CD4-positive, alpha-beta T cell treated with Interleukin-21 for 1 hour (primary cell): ENCODE data around the gene DSCAML1.
"Not testable (repeated sequence)": the region's sequence is repeated elsewhere in the genome, so short reads cannot be mapped to it uniquely, and the experiment has no call there.

Experiments
- DNase-seq: peaks from one replicate; pipeline ENCODE4 v3.0.0-alpha.2; 2020

Gene DSCAML1

DNA sequence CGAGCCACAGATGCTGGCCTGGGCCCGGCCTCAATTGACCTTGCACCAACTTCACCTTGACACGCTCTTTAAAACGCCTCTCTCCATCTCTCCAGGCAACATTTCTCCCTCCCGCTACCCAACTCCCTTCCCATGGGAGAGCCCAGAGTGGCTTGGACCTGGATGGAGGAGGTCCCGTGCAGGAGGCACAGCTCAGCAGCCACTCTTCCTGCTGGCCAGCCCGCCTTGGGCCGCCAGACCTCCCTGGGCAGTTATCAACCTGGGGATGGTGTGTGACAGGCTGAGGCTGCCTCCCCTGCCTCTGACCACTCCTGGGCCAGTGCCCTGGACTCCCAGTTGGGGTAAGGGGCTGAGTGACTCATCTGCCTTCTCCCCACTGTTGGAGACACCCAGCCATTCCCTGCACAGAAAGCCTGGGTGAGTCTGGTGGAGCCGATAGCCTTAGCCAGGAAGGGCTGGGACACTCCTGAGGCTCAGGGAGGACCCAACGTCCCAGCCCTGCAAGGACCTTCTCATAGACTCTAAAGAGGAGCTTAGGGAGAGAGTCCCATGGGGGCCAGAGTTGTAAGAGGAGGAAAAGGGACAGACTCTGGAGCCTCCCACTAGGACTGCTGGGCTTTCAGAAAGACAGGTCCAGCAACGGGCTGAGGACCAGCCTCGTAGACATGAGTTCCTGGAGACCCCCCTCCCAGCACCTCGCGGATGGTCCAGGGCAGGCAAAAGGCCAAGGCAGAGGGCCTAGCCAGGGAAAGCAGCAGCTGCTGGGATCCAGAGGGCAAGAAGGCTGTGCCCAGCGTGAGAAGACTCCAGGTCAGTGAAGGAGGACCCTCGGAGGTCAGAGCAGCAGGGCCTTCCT is 337.7 kb downstream of the DSCAML1 start:
- DNase-seq = no peak

DNA sequence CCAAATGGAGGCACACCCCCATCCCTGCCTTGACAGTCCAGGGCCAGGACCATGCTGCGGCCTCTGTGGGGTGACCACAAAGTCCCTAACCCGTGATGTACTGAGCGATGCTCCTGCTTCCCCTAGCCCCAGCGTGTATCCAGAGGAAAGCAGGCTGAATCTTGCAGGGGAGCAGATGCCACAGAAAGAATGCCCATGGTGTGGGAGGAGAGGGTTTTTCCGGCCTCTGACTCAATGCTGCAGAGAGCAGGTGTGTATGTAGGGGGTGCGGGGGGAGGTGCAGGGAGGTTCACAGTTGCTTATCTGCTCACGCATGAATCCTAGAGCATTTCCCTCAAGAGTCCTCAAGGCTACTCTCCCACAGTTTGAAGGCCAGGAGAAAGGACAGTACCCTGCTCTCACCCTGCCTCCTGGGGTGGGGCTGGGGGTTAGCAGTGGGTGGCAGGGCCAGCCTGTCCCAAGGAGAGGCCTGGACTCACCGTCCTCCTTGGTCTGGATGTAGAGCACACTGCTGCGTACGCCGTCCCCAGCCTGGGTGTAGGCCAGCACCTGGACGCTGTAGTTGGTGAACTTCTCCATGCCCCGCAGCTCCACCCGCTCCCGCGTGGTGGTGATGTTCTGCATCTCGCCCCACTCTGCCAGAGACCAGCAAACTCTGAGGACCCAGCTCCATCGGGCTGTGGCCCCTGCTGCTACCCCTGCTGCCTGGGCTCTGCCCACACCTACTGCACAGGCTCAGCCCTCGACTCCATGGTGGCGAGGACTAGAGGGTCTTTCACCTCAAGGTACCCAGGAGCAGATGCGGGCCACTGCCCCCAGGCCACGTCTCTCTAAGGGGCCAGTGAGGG is 338.5 kb downstream of the DSCAML1 start:
- no peak for DNase-seq

DNA sequence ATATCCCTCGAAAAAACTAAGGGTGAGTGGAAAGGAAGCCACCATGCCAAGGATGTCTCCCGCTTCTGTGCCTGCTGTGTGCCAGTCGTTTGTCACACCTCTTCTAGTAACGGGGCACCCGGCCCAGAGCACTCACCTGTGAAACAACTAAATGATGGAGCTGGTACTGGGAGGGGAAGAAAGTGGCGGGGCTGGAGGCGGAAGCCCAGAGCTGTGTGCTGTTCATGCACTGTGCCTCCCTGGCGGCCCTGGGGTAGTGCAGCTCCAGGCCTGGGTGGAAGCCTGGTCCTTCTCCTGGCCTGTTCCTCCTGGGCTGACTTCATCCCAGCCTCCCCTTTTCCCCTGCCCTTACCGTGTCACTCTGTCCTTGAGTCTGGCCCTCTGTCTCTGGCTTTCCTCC is 339.2 kb downstream of the DSCAML1 start:
- no peak for DNase-seq

DNA sequence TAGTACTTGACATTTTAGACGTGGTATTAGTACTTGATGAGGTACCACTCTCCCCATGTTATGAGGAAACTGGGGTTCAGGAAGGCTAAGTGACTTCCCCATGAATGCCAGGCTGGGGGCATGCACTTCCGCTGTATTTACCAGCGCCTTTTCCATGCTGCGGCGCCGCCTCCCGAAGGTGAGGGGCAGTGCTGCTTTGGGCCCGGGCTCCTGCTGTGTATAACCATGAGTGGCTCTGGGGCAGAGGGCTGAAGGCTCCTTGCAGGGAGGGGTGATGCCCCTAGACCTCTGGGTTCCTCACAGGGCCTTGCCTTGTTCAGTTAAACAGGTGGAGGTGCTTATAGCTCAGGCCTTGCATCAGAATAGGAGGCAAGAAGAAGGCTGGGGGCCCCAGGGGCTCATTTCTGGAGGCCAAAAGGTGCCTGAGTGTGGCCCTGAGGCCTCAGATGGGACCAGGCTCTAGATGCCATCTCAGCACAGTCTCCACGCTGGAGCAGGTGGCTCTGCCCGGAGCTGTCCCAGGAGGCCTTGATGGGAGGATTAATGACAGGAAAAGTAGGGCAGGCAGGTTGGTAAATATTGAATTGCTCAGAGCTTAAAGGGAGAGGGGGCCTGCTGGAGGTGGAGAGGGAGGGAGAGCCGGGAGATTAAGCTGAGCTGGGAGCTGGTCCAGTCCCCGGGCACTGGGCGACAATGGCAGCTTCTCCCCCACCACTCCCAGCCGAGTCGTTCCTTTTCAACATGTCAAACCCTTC is 339.8 kb downstream of the DSCAML1 start:
- no peak for DNase-seq

DNA sequence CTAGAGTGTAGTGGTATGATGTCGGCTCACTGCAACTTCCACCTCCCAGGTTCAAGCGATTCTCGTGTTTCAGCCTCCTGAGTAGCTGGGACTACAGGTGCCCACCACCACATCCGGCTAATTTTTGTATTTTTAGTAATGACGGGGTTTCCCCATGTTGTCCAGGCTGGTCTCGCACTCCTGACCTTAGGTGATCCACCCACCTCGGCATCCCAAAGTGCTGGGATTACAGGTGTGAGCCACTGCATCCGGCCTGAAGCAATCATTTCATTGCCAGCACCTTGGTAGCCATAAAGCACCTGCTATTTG is 340.3 kb downstream of the DSCAML1 start:
- DNase-seq = not testable (repeated sequence)

DNA sequence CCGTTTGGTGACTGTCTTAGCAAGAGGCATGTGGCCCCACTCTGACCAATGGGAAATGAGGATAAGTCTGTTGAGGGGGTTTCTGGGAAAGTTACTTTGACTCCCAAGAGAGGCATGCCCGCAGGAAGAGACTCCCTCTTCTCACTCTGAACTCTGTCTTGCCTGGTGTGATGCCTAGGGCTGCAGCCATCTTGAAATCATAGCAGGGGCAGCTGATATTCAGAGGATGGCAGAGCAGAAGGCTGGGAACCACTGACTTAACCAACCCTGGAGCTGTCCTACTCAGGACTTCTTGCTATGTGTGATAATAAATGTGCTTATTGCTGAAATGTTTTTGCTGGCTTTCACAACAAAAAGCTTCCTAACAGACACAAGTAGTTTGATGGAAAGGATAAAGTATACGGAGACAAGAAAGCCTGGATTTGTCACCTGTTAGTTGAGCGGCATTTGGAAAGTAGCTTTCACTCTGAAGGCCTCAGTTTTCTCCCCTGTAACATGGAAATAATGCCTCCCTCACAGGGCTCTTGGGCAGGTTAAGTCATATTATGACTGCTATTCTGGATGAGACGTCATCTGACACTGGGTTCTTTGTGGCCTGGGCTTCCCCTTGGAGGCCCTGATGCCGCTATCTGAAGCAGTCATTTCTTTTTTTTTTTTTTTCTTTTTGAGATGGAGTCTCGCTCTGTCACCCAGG is 340.8 kb downstream of the DSCAML1 start:
- DNase-seq = no peak

DNA sequence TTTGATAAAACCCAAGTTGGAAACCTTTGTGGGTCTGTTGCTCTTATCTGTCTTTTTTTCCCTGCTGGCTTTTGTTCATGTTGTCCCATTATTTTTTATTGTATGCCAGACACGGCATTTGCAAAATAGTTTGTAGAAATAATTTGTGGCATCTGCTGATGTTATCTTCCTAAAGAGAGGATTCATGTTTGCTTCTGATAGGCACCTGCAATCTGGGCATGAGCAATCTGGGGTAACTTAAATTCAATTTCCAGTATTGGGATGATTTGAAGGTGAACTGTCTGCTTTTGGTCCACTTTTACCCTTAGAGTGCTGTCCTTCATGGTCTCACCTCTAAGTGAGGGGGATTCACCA is 342.5 kb downstream of the DSCAML1 start:
- DNase-seq = no peak

DNA sequence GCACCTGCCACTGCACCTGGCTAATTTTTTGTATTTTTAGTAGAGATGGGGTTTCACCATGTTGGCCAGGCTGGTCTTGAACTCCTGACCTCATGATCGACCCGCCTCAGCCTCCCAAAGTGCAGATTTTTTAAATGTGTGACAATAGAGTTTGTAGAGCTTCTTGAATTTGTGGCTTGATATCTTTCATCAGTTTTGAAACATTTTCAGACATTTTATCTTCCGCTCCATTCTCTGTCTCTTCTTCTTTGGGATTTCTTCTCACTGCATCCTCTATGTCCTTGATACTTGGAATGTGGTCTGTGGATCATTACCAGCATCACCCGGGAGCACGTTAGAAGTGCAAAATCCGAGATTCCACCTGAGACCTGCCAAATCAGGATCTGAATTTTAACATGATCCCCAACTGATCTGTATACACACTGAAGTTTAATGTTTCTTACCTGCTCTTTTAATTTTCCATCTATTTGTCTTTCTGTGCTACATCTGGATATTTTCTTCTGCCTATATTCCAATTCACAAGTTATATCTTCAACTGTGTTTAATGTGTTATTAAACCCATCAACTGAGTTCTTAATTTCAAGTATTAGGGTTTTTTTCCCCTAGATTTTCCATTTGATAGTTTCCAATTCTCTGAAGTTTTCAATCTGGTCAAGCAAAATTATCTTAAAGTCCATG is 343.0 kb downstream of the DSCAML1 start:
- DNase-seq = no peak

DNA sequence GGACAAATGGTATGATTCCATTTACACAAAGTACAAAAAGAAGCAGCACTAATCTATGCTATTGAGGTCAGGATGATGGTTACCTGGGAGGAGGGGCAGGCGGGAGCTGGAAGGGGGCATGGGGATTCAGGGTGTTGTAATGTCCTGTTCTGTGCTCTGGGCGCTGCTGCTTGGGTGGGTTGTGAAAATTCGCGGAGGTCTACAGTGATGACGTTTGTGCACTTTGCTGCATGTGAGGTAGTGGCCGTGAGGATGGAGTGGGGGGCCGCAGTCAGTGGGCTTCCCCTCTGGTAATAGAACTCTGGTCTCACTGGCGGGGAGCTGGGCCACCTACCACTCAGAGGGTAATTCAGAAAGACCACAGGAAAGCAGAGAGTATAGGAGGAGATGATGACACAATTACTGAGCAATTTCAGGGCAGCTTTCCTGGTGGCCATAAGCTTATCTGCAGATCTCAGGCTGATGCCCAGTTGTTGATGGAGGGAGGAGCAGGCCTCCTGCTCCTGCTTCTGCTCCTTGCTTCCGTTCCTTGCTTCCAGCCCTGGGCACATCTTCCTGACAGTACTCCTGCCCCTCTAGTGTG is 347.8 kb downstream of the DSCAML1 start:
- DNase-seq = no peak

DNA sequence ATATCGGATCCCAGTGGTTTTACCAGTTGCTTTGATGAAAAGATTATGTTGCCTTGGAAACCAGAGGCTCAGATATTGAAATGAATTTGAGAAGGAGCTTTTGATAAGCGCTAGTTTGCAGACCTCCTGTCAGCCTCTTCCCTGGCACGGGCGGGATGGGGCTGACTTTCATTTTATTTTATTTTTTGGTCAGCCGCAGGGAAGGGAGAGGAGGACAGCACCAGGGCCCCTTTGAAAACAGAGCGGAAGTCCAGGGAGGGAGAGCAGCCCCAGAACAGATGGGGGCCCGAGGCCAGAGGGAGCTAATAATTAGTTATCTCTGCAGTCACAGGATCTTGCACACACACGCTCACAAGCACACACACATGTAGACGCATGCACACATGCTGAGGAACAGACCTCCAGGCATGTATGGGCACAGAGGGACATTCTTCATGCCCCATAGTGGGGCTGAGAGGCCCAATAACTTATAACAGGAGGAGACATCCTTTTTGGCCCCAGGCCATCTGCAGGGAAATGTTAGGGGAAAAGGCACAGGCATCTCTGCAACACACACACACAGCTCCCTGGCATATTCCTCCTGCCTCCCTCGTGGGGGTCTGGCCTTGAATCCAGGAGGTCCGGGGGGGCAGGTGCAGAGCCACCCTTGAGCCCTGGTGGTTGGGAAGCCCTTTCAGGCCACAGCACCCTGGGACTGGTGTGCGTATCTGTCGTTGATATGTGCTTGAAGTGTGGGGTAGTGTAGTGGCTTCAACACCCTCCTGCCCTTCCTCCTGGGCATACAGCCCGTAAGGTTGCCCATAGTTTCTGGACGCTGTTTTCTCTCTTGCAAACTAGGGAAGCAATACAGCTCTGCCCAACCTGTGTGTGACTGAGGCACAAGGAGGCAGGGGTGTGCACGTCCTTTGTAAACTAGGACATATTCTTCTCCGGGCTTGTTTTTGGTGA is 352.0 kb downstream of the DSCAML1 start:
- DNase-seq = no peak

DNA sequence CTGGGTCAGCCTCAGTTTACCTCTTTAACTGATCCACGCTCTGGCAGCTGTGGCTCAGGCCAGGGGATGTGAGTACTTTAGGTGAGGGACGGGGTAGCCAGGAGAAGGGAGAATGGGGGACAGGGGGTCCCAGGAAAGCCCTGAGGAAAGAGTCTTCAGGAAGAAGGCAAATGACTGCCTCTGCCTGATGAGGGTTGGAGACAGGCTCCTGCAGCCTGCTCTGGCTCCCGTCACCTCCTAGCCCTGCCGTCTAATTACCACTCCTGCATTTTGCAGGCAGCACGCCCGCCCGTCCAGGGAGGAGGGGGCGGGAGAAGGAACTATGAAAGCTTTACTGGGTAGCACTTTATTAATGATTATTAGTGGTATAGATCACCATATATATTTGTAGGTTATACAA is 352.8 kb downstream of the DSCAML1 start:
- no peak for DNase-seq

DNA sequence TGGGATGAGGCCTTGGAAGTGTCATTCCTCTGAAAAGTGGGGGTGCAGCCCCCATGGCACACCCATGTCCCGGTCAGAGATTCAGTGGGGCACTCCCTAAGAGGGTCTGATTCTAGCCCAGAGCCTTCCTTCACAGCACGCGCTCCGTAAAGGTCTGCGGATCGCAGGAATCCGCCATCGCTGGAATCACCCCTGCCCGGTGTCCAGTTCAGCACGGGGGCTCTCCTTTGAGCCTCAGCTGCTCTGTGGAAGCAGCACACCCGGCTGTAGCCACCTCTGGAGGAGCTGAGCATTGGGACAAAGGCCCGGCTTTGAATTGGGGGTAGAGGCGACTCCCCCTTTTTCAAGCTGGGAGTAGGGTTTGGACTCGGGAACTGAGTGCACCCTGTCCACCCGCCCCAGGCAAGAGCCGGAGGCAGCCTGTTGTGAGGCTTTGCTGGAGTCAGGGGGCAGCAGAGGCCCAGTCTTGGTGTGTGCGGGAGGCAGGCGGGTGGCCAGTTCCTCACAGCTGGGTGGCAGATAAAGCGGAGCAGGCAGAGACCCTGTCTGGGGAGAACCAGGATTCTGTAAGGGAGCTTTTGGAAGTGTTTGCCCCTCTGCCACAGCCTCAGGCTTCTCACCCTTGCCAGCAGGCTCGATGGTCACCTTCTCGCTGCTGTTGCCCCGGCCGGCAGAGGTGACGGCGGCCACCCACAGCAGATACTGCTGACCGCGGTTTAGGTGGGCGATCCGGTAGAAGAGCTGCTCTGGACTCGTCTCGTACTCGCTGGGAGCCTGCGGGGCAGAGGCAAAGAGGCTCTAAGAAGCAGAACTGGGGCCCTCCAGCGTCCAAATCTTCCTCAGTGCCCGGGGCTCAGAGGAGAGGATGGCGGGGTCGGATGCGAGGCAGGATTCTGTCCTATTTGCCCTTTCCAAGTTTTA is 353.5 kb downstream of the DSCAML1 start:
- no peak for DNase-seq

DNA sequence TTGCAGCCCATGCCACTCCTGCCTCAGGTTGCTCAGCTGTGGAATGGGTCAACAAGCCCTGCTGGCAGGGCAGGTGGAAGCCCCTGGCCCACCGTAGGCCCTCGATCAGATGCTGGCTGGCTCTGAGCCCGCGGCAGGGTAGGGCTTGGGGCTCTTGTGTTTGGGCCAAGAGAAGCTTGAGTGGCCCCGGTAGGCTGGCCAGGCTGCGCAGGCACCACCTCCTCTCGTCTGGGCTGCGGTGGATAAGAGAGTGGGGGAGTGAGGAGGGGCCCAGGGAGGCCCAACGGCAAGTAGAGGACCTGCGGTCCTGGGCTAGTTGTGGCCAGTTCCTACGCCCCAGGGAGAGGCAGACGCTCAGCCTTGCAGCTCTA is 354.2 kb downstream of the DSCAML1 start:
- DNase-seq = no peak

DNA sequence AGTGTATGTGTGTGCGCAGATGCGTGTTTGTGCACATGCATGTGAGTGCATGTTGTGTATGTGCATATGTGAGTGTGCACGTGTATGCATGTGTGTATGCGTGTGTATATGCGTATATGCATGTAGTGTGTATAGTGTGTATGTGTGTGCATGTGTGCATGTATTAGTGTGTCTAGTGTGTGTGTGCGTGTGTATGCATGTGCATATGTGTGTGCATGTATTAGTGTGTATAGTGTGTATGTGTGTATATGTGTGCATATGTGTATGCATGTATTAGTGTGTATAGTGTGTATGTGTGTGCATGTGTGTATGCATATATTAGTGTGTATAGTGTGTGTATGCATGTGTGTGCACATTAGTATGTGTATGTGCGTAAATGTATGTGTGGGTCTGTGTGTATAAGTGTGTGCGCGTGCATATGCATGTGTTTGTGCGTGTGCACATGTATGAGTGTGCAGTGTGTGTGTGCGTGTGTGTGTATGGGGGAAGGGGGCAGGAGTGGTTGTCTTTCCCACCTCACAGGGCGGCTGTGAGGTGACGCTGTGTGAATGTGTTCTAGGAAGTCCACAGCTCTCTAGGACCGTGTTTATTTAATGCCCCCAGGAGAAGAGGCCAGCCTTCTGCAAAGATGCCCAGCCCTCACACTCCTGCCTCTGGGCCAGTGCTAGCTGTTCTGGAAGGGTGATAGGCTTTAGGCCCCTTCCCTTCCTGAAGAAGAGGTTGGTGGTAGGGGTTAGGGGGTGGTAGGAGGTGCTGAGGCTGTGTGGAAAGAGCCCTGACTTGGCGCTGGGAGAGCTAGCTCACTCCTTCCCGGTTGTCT is 354.8 kb downstream of the DSCAML1 start:
- no peak for DNase-seq

DNA sequence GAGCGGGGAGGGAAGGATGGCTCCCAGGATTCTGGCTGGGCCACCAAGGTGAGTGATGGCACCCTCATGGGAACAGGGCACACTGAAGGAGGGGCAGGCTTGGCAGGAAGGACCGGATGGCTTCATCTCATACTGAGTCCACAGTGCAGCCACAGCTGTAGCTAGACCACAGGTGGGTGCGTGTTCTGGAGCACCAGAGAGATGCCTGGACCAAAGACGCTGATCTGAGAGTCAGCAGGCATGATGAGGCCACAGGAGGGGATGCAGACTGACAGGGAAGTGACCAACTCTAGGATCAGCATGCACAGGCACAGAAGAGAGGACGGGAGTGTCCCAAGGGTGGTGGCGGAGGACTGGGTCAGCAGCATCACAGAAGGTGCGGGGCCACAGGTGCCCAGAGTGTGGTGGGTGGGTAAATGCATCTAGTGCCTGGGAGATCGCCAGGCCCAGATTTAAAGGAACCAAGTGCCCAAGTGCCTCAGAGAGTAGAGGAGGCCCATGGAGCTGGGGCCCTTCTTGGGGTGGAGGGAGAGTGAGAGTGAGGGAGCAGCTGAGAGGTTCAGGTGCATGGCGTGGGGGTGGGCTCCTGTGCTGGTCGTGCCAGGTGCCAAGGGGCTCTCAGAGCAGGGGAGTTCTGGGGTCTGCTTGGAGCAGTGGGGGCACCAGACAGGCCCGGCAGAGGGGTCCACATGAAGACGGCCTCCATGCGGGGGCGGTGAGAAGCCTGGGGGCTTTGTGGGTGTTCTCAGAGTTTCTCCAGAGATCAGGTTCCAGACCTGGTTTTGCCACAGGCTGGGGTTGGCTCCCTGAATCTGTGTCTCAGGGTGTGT is 355.7 kb downstream of the DSCAML1 start:
- no peak for DNase-seq

DNA sequence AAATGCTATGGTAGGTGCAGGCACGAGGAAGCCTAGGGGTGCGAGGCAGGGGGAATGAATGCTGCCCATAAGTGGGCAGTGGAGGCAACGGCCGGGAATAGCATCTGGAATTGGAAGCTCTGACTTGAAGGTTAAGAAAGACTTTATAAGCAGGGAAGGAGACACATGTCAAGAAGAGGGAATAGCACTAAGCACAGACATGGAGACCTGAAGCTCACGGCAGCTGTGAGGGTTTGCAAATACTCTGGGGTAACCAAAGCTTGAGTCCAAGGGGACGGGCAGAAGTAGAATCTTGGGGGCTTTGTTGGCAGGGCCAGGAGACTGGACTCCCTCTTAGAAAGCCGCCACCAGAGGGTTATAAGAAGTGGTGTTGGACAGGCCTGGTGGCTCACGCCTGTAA is 356.8 kb downstream of the DSCAML1 start:
- no peak for DNase-seq

DNA sequence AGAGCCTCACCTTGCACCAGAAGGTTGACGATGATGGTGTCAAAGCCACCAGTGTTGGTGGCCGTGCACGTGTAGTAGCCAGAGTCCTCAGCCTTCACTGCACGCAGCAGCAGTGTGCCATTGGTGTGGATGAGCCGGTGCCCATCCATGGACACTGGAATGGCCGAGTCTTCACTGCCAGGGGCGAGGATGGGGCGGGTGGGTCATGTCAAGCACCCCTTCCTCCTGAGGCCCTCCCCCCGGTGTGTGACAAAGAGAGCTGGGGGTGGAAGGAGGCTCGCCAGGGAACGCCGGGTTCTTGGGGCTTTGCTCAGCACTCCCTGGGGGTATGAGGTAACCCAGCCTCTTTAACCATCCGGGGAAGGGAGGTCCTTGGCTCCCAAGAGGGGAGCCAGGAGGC is 357.8 kb downstream of the DSCAML1 start:
- DNase-seq = no peak
